NB4 (cell line): ENCODE data around the gene SLC22A8.
"Not testable (repeated sequence)": the region's sequence is repeated elsewhere in the genome, so short reads cannot be mapped to it uniquely, and the experiment has no call there.

Source experiments
- DNase-seq: peaks from one replicate; pipeline ENCODE4 v3.0.0; 2010; ENCODE audit warnings: low read depth
- H3K4me3 ChIP-seq: one replicate; pipeline ENCODE4 v1.5.1; 2011; ENCODE audit warnings: mild to moderate bottlenecking, low read depth, low read length, moderate library complexity
- CTCF ChIP-seq: IDR thresholded peaks from one replicate; pipeline ENCODE4 v1.5.1; 2012; ENCODE audit warnings: low read depth, low read length
- MAX ChIP-seq: IDR thresholded peaks from 2 replicates; pipeline ENCODE4 v1.6.1; 2011; ENCODE audit warnings: low read depth, low read length
- MYC ChIP-seq: IDR thresholded peaks from 2 replicates; pipeline ENCODE4 v1.6.1; 2011; ENCODE audit warnings: low read depth, low read length
- POLR2A ChIP-seq: IDR thresholded peaks from 2 replicates; pipeline ENCODE4 v1.6.1; 2011; ENCODE audit warnings: mild to moderate bottlenecking; ENCODE audit not compliant: insufficient read length; ENCODE audit errors: extremely low read depth

Gene SLC22A8

GRCh38 chr11:63015521-63016215 is at the start of gene SLC22A8:
Gene SLC22A8, minus strand, starts transcription at chr11:63015841. Its CDS starts 883 bp downstream, at chr11:63014958.
- TF ChIP-seq MYC (no peak), MAX (no peak), CTCF (no peak), POLR2A (no peak)
- no peak within 1 kb of the TSS for H3K4me3 ChIP-seq
- DNase-seq: no peak

- not testable (repeated sequence) for H3K4me3 ChIP-seq, DNase-seq
Measured at GRCh38 chr11:63046203-63046602, 30.6 kb upstream of the SLC22A8 start.

GRCh38 chr11:63042596-63042995 is 27.0 kb upstream of the SLC22A8 start:
- no peak for DNase-seq
- H3K4me3 ChIP-seq: no peak overlapping the region
- TF ChIP-seq POLR2A (no peak), CTCF (no peak), MAX (no peak), MYC (no peak)

GRCh38 chr11:63032457-63032856 is 16.8 kb upstream of the SLC22A8 start:
- no peak for TF ChIP-seq CTCF
- no peak for TF ChIP-seq MYC
- TF ChIP-seq POLR2A: no peak
- no peak for TF ChIP-seq MAX
- no peak for DNase-seq
- no peak overlapping the region for H3K4me3 ChIP-seq

GRCh38 chr11:63023841-63024648 is 8.4 kb upstream of the SLC22A8 start:
- no peak overlapping the region for H3K4me3 ChIP-seq
- TF ChIP-seq MYC (peak; percentile 56), POLR2A (no peak), CTCF (peak; percentile 100), MAX (peak; percentile 51; the same call in 1 of the 2 replicates)
- peak; percentile 84 for DNase-seq

GRCh38 chr11:63023222-63023814 is 7.7 kb upstream of the SLC22A8 start:
- no peak for TF ChIP-seq MAX
- no peak for TF ChIP-seq MYC
- no peak for TF ChIP-seq POLR2A
- no peak for TF ChIP-seq CTCF
- DNase-seq: no peak
- no peak overlapping the region for H3K4me3 ChIP-seq
